Stimulated activated naive CD4-positive, alpha-beta T cell treated with Interleukin-2 at 50 U/mL for 16 hours (primary cell): ENCODE data around the gene DLG5.

ENCODE experiments used
- DNase-seq: peaks from one replicate; lab custom pipeline; 2025; lab: John Stamatoyannopoulos, UW

The DLG5 gene, protein sequence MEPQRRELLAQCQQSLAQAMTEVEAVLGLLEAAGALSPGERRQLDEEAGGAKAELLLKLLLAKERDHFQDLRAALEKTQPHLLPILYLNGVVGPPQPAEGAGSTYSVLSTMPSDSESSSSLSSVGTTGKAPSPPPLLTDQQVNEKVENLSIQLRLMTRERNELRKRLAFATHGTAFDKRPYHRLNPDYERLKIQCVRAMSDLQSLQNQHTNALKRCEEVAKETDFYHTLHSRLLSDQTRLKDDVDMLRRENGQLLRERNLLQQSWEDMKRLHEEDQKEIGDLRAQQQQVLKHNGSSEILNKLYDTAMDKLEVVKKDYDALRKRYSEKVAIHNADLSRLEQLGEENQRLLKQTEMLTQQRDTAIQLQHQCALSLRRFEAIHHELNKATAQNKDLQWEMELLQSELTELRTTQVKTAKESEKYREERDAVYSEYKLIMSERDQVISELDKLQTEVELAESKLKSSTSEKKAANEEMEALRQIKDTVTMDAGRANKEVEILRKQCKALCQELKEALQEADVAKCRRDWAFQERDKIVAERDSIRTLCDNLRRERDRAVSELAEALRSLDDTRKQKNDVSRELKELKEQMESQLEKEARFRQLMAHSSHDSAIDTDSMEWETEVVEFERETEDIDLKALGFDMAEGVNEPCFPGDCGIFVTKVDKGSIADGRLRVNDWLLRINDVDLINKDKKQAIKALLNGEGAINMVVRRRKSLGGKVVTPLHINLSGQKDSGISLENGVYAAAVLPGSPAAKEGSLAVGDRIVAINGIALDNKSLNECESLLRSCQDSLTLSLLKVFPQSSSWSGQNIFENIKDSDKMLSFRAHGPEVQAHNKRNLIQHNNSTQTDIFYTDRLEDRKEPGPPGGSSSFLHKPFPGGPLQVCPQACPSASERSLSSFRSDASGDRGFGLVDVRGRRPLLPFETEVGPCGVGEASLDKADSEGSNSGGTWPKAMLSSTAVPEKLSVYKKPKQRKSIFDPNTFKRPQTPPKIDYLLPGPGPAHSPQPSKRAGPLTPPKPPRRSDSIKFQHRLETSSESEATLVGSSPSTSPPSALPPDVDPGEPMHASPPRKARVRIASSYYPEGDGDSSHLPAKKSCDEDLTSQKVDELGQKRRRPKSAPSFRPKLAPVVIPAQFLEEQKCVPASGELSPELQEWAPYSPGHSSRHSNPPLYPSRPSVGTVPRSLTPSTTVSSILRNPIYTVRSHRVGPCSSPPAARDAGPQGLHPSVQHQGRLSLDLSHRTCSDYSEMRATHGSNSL (N-terminal part only)

DNA sequence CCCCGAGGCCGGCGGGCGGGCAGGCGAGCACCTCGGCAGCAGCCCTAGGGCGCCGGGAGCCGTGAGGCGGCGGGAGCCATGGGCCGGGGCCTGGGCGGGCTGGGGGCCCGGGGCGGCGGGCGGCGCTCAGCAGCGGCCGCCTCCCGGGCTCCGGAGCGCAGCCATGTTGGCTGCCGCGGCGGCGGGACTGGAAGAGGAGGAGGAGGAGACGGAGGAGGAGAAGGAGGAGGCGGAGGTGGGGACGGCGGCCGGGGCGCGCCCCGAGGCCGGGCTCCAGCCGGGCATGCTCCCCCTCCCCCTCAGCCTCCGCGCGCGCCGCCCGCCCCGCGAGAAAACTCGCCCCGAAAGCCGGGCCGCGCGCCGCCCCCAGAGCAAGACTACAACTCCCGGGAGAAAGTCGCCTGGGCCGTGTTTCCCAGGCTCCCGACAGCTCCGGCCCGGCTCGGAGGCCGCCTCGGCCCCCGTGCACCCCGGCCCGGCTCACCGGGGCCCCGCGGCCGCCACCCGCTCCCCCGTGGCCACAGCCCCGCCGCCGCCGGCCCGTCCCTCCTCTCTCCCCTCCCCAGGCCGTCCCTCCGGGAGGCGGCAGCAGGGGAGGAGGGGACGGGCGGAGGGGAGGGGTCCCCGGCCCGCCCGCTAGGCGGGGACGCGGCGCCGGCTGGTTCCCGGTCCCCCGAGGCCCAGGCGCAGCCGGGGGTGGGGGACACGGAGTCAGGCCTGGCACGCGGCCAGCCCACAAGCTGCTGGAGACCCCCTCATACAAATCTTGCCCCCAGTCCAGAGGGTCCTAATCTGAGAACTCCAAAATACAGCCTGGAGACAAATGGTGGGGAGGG, at the start of gene DLG5:
Gene DLG5, minus strand, starts transcription at position 190 of the 836 bp plus-strand sequence. CDS start 235 bp downstream, outside the sequence.
- DNase-seq, result no peak

DNA sequence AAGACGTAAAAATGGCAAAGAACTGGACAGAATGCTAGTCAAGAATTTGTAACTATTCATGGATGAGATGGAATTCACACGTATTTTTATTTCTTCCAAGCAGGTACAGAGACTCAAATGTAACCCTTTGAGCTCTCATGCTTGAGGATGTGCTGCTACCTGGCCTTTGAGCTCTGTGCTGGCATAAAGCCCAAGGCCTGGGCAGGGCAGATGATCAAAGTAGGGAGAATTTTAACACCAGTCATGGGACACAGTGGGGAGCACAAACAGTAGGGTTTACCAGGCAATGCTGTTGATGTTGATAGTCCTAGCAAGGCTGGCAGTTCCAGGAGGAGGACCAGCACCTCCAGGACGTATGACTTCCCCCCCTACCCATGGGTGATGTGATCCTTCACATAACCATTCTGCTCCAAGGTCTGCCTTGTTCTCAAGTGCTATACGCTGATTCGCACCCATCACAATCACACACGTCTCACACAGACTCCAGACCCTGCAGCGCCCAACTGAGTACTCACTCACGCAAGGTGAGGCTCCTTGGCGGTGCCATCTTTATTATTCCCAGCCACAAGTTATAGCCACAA, 48.6 kb upstream of the DLG5 start:
- DNase-seq, result no peak

DNA sequence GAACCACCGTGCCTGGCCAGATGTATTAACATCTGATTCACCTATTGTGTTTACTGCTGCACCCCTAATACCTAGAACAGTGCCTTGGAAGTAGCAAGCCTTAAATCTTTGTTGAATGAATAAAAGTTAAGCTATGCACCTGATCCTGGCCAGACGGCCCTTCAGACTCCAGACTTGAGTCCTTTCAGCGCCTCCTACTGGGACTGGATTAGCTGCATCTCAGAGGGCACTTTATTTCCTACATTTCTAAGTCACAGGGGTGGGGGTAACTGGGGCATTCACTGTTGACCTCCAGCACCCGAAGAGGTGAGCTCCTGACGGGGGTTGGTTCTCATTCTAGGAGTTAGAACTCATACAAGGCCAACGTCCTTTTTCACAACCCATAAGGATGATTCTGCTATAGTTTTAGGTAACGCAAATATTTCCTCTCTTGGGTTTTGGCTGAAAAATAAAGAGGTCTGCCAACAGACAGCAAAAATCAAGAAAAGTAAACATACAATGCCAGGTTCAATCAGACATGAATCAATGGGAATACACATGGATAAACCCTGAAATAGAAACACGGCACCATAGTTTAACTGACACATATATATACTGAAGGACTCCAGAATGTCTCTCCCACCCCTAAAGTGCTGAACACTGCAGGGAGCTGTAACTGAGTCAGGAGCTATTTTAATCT, 48.0 kb upstream of the DLG5 start:
- DNase-seq, result no peak

DNA sequence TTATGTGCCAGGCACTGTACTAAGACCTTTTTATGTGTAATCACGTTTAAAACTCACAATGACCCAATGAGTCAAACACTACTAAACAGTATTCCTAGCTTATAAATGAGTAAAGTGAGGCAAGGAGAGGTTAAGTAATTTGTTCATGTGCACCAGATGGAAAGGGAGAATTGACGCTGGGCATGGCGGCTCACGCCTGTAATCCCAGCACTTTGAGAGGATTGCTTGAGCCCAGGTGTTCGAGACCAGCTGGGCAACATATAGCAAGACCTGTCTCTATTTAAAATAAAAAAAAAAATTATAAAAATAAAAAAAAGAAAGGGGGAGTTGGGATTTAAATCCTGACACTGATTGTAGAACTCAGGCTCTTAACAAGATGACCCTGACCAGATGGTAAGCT, 46.7 kb upstream of the DLG5 start:
- no peak for DNase-seq

DNA sequence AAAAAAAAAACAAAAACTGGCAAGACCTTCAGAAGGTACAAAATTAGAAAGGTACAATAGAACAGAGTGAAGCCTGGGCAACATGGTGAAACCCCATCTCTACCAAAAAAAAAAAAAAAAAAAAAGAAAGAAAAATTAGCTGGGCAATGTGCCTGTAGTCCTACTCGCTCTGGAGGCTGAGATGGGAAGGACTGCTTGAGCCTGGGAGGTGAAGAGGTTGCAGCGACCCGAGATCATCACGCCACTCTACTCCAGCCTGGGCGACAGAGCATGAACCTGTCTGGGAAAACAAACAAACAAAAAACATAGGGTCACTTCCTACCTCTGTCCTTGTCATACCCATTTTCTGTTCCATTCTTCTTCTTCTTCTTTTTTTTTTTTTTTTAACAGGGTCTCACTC, 45.6 kb upstream of the DLG5 start:
- DNase-seq, result no peak

DNA sequence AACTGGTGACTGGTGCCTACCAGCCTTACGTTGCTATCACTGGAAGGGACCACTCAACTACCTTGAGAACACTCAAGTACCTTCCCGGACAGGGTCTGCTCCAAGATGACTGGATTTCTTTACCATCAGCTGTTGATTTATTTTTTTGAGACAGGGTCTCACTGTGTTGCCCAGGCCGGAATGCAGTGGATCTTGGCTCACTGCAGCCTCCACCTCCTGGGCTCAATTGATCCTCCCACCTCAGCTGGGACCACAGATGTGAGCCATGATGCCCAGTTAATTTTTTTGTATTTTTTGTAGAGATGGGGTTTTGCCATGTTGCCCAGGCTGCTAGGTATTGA, 45.2 kb upstream of the DLG5 start:
- no peak for DNase-seq

DNA sequence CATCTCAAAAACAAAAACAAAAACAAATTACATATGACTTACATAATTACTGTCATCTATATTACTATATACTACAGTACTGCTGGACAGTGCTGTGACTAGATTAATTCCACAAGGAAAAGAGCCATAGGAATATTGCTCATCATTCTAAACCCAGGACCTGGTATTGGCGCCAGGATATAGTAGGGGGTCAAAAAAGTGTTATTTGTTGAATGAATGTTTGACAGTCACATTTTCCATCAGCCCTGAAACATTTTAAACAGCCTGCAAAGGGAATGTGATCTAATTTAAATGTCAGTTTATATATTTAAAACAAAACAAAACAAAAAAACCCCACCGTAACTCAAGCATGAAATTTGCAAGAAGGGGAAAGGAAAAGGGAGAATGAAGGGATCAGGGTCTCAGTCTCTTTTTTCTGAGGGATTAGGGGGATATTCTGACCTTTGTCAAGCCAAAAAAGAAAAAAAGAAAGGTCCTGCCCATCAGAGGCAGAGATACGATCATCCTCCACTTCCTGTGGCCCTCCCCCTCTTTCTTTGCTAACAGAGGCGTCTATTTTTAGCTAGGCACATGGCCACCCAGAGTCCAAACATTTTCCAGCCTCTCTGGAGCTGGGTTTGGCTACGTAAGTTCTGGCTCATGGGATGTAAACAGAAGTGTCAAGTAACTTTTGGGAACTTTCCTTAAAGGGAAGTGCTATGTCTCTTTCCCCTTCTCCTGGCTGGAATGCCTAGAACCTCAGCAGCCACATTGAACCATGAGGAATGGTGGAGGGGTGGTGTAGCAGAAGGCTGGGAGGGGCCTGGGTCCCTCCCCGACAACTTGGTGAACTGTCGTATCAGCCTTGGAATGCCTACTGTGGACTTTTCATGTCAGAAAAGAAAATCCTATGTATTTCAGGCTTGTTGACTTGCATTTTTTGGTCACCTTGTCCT, 44.6 kb upstream of the DLG5 start:
- no peak for DNase-seq

DNA sequence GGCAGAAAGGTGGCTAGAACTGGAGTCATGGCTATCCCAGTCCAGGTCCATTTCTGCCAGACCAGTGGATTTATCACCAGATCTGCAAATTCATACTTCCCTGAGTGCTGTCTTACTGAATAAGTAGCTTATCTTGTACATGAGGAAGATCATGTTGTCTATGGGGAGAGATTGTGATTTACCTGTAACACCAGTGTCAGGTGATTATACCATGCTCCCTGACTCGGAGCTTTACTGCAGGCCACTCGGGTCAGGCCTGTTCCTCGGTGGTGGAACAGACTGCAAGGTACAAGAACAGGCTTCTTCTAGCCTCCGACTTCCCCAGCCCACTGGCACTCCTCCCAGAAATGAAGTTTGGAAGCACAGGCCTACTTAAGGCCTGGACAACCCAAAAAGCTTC, 42.6 kb upstream of the DLG5 start:
- no peak for DNase-seq

DNA sequence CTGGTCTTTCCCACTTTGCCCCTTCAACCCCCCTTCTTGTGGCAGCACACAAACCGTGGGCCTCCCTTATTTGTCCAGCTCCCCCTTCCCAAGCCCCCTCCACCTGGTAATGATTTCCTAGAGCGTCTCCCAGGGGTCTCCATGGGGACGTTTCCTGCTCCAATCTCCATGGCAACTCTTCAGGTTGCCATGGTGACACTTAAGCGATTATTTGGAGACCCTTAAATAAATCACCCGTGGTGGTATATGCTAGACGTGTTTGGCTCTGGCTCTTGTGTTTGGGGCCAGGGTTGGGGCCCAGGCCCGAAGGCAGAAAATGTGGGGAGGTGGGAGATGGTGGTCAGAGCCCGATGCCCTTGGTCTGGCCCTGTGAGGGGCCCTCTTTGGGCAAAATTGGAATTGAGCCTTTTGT, 41.1 kb upstream of the DLG5 start:
- DNase-seq, result no peak

DNA sequence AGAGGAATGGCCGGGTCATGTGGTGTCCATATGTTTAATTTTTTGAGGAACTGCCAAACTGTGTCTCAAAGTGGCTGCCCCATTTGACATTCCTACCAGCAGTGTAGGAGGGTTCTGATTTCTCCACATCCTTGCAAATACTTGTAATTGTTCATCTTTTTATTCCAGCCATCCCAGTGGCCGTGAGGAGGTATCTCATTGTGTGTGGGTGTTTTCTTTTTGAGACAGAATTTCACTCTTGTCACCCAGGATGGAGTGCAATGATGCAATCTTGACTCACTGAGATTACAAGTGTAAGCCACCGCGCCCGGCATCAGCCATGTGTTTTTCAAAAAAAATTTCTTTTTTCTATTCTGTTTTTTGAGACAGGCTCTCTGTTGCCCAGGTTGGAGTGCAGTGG, 38.7 kb upstream of the DLG5 start:
- no peak for DNase-seq

DNA sequence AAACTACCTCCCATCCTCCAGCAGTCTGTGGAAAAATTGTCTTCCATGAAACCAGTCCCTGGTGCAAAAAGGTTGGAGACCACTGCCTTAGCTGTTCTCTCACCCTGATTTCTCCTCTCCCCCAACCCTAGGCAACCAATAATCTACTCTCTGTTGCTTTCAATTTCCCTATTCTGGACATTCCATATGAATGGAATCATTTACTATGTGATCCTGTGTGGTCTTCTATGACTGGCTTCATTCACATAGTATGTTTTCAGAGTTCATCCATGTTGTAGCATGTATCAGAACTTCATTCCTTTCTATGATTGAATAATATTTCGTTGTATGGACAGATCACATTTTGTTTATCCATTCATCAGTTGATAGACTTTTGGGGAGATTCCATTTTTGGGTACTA, 38.3 kb upstream of the DLG5 start:
- DNase-seq, result no peak

DNA sequence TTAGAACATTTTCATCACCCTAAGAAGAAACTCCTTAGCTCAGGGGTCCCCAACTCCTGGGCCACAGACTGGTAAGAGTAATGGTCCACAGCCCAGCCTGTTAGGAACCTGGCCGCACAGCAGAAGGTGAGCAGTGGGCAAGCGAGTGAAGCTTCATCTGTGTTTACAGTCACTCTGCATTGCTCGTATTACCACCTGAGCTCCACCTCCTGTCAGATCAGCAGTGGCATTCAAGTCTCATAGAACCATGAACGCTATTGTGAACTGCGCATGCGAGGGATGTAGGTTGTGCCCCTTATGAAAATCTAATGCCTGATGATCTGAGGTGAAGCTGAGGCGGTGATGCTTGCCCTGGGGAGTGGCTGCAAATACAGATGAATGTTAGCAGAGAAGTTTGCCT, 37.3 kb upstream of the DLG5 start:
- DNase-seq, result no peak

DNA sequence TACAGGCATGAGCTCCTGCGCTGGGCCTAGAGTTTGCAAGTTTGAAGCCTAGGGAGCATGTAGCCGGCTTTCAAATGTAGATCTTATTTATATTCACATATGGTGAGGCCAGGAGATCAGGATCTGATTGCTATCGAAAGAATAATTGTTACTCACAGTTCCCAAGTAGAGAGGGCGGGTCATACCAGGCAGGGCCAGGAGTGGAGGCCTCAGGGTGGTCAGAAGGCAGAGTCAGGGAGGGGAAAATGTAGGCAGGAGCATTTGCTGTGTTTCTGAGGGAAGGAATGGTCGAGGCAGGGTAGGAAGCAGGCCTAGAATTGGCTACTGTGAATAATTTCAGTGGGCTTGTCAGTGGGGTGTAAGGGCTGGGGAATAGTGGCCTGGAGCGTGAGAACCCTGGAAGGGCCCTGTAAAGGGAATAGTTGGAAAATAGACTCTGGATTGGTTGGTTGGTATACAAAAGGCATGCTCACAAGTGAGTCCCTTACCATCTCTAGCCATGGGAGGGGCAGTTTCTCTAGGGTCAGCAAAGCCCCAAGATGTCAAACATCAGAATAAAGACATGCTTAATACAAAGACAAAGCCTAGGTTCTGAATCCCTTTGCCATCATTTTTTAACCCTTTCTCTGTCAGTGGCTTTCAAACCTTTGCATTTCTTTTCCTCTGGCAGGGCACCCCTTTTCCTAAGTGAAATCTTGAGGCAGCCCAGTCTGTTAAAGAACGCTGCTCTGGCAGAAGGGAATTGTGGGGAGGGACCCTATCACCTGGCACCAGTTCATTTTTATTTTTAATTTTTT, 36.0 kb upstream of the DLG5 start:
- no peak for DNase-seq

DNA sequence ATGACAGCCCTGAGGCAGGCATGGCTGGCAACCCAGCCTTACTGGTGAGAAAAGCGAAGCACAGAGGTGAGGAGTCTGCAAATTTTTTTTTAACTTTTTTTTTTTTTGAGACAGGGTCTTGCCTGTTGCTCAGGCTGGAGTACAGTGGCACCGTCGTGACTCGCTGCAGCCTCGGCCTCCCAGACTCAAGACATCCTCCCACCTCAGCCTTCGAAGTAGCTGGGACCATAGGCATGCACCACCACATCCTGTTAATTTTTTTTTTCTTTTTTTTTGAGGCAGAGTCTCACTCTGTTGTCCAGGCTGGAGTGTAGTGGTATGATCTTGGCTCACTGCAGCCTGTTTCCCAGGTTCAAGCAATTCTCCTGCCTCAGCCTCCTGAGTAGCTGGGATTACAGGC, 35.1 kb upstream of the DLG5 start:
- no peak for DNase-seq

DNA sequence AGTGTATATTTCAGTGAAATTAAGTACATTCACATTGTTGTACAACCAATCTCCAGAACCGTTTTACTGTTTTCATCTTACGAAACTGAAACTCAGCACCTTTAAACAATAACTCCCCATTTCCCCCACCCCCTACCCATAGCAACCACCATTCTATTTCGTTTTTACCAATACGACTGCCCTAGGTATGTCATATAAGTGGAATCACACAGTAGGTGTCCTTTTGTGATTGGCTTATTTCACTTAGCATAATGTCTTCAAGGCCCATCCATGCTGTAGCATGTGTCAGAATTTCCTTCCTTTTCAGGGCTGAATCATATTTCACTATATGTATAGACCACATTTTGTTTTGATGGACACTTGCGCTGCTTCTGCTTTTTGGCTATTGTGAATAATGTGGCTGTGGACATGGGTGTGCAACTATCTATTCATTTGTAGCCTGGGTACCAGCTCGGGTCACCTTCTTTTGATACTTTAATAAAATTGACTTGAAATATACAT, 34.3 kb upstream of the DLG5 start:
- DNase-seq, result no peak

DNA sequence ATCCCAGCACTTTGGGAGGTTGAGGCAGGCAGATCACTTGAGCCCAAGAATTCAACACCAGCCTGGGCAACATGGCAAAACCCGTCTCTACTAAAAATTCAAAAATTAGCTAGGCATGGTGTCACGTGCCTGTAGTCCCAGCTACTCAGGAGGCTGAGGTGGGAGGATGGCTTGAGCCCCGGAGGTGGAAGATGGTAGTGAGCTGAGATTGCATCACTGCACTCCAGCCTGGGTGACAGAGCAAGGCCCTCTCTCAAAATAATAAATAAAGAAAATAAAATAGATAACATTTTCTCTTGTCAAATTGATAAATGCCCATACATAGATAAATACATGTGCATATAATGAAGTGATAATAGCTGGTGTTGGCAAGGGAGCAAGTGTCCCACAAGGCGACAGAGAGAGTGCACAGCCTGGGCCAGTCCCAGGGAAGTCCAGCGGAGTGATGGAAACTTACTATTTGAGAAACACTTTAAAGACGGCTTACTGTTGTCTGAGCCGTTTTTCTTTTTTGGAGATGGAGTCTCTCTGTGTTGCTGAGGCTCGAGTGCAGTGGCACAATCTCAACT, 33.4 kb upstream of the DLG5 start:
- no peak for DNase-seq

DNA sequence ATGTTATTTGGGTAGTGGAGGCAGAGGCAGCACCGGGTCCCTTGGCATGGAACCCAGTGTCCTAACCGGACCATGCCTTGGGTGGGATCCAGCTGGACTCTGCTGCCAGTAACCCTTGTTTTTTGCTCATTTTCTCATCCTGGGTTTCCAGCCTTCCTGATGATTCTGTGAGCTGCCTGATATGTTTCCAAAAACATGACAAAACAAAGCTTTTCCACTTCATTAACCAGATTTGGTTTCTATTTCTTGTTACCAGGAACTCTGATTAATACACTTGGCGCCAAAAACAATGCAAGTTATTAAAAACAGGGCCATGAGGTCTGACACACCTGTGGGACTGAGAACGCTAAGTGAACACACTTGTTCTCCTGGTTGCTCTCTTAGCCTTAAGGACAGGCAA, 32.8 kb upstream of the DLG5 start:
- no peak for DNase-seq

DNA sequence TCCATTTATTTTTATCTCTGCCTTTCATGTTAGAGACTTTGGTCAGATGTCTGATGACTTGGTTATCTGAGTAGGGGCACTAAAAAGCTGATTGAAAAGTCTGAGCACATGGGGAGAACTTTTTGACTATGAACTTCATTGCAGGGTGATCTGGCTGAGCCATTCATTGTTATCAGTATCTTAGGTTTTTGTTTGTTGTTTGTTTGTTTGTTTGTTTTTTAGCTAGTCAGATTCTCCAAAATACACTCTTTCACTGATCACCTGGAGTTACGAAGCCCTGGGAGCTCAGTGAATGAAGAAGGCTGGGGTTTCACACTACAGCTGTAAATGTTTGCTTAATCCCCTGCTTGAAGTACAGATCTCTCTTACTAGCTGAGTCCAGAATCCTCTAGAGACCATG, 28.6 kb upstream of the DLG5 start:
- DNase-seq, result no peak
